SU-DHL-6 (cell line): ENCODE data around the gene FOXO3.

Experiments
- CTCF ChIP-seq: fragments of 200-600 bp; sonication (generic); IDR thresholded peaks from one replicate; pipeline ENCODE4 v1.5.1; 2017; ENCODE audit warnings: antibody characterized with exemption, mild to moderate bottlenecking, low read length, moderate library complexity; ENCODE audit not compliant: insufficient read depth, poor library complexity, severe bottlenecking
- EZH2phosphoT487 ChIP-seq: fragments of 200-600 bp; sonication (generic), shearing (Covaris generic); conservative IDR thresholded peaks from 2 replicates; pipeline ENCODE4 v1.6.1; 2018; ENCODE audit warnings: mild to moderate bottlenecking, antibody characterized with exemption, low read length, moderate library complexity, mixed read lengths

DNA sequence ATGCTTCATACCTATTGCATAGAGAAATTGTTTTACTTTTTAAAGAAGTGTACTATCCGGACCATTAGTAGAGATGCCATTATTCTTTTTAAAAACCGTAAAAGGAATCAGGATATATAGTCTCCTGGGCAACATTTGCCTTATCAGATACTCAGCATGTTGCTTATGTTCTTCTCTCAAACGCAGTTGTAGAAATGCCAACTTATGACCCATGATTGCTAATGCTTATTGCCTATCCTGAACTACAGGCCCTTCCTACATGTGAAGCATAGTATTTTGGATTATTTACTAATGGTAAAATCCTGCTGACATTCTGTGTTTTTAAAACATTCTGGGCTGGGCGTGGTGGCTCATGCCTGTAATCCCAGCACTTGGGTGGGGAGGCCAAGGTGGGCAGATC is 99.5 kb downstream of the FOXO3 start:
- TF ChIP-seq EZH2phosphoT487 (no peak), CTCF (no peak)
